Duodenal mucosa (tissue), 2 donors: Measurements from ENCODE around the gene EPHA6.
"Not testable (repeated sequence)": the region's sequence is repeated elsewhere in the genome, so short reads cannot be mapped to it uniquely, and the experiment has no call there.

Source experiments
- H3K27ac ChIP-seq: one replicate; pipeline ENCODE4 v1.7.0; 2013; ENCODE audit warnings: low read depth, low read length
- H3K27me3 ChIP-seq, 2 donors: one replicate each; pipeline ENCODE4 v1.7.0; 2013; ENCODE audit warnings: low read length in 2 of 2, control low read depth in 1 of 2; ENCODE audit not compliant: insufficient read depth in 2 of 2, control insufficient read depth in 1 of 2
- H3K36me3 ChIP-seq, 2 donors: one replicate each; pipeline ENCODE4 v1.7.0; 2013; ENCODE audit warnings: low read length in 2 of 2, control low read depth in 1 of 2; ENCODE audit not compliant: insufficient read depth in 2 of 2, control insufficient read depth in 1 of 2
- H3K4me1 ChIP-seq, 2 donors: one replicate each; pipeline ENCODE4 v1.7.0; 2013; ENCODE audit warnings: low read length in 2 of 2, control low read depth in 1 of 2; ENCODE audit not compliant: insufficient read depth in 2 of 2, control insufficient read depth in 1 of 2
- H3K4me3 ChIP-seq, 2 donors: one replicate each; pipeline ENCODE4 v1.7.0; 2013; ENCODE audit warnings: low read length in 2 of 2, low read depth in 1 of 2
- H3K9ac ChIP-seq, 2 donors: one replicate each; pipeline ENCODE4 v1.7.0; 2013; ENCODE audit warnings: low read length in 2 of 2, low read depth in 1 of 2
- H3K9me3 ChIP-seq, 2 donors: one replicate each; pipeline ENCODE4 v1.7.0; 2013; ENCODE audit warnings: low read length in 2 of 2, control low read depth in 1 of 2; ENCODE audit not compliant: control insufficient read depth in 1 of 2

The EPHA6 gene

DNA sequence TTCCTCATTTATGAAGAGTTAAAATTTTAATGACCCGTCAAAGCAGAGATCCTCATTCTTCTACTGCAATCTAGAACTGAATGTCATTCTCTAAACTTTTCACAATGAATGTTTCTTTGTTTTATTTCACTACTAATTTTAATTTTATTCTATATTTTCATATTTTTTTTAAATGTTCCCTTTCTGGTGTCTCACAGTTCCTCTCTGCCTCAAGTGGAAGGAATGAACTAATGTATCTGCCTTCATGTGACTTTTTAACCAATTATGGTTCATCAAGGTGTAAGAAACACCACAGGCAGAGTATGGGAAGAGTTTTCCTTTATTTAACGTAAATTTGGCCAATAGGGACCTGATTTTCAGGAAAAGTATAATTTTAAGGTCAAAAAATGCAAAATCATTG lies 441.7 kb downstream of the EPHA6 start:
- no peak overlapping the region for H3K27ac ChIP-seq
- H3K9me3 ChIP-seq, result no peaks in the 10 kb centered on the region
- no peak overlapping the region for H3K4me3 ChIP-seq
- H3K36me3 ChIP-seq, result no peaks in the 10 kb centered on the region
- no peak overlapping the region for H3K9ac ChIP-seq
- H3K4me1 ChIP-seq, result no peaks in the 10 kb centered on the region
- H3K27me3 ChIP-seq, result no peaks in the 10 kb centered on the region

- no peaks in the 10 kb centered on the region for H3K36me3 ChIP-seq
- no peak overlapping the region for H3K9ac ChIP-seq
- H3K4me1 ChIP-seq, result no peaks in the 10 kb centered on the region
- H3K27me3 ChIP-seq, result no peaks in the 10 kb centered on the region
- H3K27ac ChIP-seq, result no peak overlapping the region
- H3K9me3 ChIP-seq, result no peaks in the 10 kb centered on the region
- H3K4me3 ChIP-seq, result no peak overlapping the region
Measured at GRCh38 chr3:97257942-97258697, 443.7 kb downstream of the EPHA6 start.

DNA sequence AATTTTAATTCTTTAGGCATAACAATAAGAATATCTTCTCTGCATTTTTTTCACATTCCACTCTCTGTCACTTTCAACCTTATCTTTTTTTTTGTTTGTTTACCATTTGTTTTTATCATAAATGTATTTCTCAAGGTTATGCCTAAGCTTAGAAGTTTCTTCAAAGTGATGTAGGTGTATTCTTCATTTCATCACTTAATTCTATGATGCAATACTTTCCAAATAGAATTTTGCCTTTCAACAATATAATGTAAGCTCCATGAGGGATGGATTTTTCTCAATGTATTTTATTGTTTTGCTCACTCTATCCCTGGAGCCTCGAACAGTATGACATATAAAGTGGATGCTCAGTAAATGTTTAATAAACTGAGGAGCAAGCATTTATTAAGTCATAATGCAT lies 444.9 kb downstream of the EPHA6 start:
- H3K9me3 ChIP-seq, result no peaks in the 10 kb centered on the region
- no peaks in the 10 kb centered on the region for H3K27me3 ChIP-seq
- H3K9ac ChIP-seq, result no peak overlapping the region
- no peaks in the 10 kb centered on the region for H3K36me3 ChIP-seq
- H3K4me1 ChIP-seq, result no peaks in the 10 kb centered on the region
- H3K4me3 ChIP-seq, result no peak overlapping the region
- H3K27ac ChIP-seq, result no peak overlapping the region

DNA sequence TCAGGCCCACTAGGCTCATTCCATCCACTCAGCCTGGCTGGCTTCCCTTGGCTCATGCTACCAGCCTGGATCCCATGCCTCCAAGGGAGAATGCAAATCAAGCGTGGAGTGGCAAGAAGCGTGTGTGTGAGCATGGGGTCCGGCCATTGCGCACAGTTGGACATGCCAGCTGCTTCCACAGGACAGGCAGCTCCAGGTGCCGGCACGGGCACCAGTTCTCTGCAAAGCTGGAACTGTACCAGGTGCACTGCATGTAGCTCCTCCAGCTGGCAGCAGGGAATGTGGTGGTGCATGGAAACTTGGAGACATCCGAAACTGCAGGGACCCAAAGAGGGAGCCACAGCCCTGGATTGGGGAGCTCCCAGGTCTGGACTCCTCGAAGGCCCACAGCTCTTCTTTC lies 449.8 kb downstream of the EPHA6 start:
- H3K4me3 ChIP-seq, result no peak overlapping the region
- H3K4me1 ChIP-seq, result no peaks in the 10 kb centered on the region
- no peaks in the 10 kb centered on the region for H3K36me3 ChIP-seq
- H3K27ac ChIP-seq, result no peak overlapping the region
- H3K27me3 ChIP-seq, result no peaks in the 10 kb centered on the region
- H3K9ac ChIP-seq, result no peak overlapping the region
- no peaks in the 10 kb centered on the region for H3K9me3 ChIP-seq

- Histone ChIP-seq H3K4me1 (no peaks in the 10 kb centered on the region), H3K36me3 (no peaks in the 10 kb centered on the region), H3K9me3 (no peaks in the 10 kb centered on the region), H3K27me3 (no peaks in the 10 kb centered on the region), H3K9ac (no peak overlapping the region), H3K4me3 (no peak overlapping the region), H3K27ac (no peak overlapping the region)
Measured at GRCh38 chr3:97265237-97266005, 451.0 kb downstream of the EPHA6 start.

DNA sequence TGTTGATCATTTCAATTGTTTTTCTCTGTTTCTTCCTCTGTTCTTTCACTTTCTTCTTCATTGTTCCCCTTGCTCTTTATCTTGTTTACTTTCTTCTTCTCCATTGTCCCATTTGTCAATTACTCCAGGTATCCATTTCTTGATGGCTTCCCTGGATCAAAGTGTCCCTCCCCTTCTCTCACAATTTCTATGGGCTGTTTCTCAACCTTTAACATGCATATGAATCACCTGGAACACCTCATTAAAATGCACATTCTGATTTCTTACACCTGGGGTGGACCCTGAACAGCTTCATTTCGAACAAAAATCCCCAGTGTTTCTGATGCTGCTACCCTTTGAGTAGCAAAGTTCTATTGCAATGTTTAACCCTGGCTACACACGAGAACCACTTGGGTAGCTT lies 454.8 kb downstream of the EPHA6 start:
- no peak overlapping the region for H3K27ac ChIP-seq
- H3K9me3 ChIP-seq, result no peaks in the 10 kb centered on the region
- no peaks in the 10 kb centered on the region for H3K4me1 ChIP-seq
- H3K4me3 ChIP-seq, result no peak overlapping the region
- no peaks in the 10 kb centered on the region for H3K36me3 ChIP-seq
- no peaks in the 10 kb centered on the region for H3K27me3 ChIP-seq
- H3K9ac ChIP-seq, result no peak overlapping the region

DNA sequence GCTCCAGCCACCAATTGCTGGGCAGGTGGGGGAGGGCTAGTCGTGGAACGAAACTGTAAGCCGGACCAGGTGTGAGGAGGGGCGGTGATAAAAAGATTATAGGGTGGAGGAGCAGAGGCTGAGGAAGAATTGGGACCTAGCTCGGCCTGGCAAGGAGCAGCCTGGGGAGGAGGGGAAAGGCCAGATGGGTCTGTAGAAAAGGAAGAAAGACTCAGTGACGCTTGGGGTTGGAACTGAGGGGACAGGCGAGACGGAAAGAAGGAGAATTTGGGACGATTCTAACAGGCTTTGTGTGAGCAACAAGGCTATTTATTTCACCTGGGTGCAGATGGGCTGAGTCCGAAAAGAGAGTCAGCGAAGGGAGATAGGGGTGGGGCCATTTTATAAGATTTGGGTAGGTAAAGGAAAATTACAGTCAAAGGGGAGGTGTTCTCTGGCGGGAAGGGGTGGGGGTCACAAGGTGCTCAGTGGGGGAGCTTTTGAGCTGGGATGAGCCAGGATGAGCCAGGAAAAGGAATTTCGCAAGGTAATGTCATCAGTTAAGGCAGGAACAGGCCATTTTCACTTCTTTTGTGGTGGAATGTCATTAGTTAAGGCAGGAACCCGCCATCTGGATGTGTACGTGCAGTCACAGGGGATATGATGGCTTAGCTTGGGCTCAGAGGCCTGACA lies 462.6 kb downstream of the EPHA6 start:
- H3K9me3 ChIP-seq, H3K27ac ChIP-seq, H3K36me3 ChIP-seq, H3K27me3 ChIP-seq, H3K9ac ChIP-seq, H3K4me3 ChIP-seq, H3K4me1 ChIP-seq: not testable (repeated sequence)

GRCh38 chr3:97277708-97278107 lies 463.3 kb downstream of the EPHA6 start:
- no peak overlapping the region for H3K9ac ChIP-seq
- H3K36me3 ChIP-seq, result no peaks in the 10 kb centered on the region
- no peaks in the 10 kb centered on the region for H3K9me3 ChIP-seq
- H3K4me1 ChIP-seq, result no peaks in the 10 kb centered on the region
- no peak overlapping the region for H3K4me3 ChIP-seq
- no peak overlapping the region for H3K27ac ChIP-seq
- no peaks in the 10 kb centered on the region for H3K27me3 ChIP-seq

DNA sequence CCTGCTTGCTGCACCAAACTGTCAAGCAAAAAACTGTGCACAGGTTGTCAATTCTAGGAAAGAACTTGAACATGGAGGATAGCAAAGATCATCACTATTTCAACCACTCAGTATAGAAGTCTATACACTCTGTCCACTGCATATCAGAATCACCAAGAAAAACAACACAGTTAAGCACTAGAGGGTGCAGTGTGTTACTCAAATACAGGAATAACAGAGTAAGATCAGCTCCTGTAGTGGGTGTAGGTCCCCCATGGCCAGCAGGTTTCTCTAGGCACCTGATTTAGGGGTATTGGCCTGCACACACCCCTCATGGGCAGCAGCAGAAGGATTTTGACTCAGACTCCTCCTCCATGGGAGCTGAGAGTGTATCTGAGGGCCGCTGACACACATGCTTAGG lies 464.1 kb downstream of the EPHA6 start:
- no peaks in the 10 kb centered on the region for H3K9me3 ChIP-seq
- no peaks in the 10 kb centered on the region for H3K36me3 ChIP-seq
- H3K4me3 ChIP-seq, result no peak overlapping the region
- no peak overlapping the region for H3K9ac ChIP-seq
- H3K27ac ChIP-seq, result no peak overlapping the region
- H3K27me3 ChIP-seq, result no peaks in the 10 kb centered on the region
- H3K4me1 ChIP-seq, result no peaks in the 10 kb centered on the region

DNA sequence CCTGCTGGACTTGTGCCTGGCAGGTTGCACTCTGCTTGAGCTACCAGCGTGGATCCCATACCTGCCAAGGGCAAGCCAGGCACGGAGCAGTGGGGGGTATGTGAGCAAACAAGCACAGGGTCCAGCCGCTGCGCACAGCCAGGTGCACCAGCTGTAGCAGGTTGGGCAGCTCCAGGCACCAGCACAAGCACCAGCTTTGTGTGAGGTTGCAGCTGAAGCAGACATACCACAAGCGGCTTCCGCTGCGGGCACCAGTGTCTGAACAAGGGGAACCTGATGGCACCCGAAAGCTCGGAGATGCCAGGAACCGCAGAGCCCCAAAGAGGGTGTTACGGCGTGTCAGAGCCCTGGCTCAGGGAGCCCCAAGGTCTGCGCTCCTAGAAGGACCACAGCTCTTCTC lies 477.5 kb downstream of the EPHA6 start:
- no peaks in the 10 kb centered on the region for H3K9me3 ChIP-seq
- H3K27me3 ChIP-seq, result no peaks in the 10 kb centered on the region
- H3K9ac ChIP-seq, result no peak overlapping the region
- no peak overlapping the region for H3K27ac ChIP-seq
- H3K36me3 ChIP-seq, result no peaks in the 10 kb centered on the region
- no peaks in the 10 kb centered on the region for H3K4me1 ChIP-seq
- no peak overlapping the region for H3K4me3 ChIP-seq
